ENCODE results near the gene LMNTD2.

DNA sequence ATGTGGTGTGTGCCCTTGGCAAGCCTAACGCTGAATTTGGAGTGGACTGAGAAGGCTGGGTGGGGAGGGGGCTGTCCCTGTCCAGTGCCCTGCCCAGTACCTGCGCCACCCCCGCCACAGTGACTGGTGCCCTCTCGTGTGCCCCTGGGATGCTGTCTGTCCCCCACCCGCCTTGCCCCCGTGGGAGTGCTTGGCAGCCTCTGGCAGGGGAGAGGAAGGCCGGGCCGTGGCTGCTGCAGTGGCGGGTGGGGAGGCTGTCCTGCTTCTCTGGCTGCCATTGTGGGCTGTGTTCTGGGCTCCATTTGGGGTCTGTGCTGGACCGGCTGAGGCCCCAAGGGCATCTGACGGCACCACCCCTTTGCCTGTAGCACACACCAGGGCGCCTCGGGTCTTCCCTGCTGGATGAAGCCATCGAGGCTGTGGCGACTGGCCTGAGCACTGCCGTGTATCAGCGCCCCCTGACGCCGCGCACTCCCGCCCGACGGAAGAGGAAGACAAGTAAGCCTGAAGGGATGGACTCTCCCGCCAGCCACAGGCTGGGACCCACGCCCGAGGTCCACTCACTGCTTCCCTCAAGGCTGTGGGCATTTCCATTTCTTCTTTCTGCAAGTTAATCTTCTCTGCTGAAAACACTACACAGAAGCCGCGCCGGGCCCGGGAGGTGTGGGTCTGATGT, 37.6 kb upstream of the LMNTD2 start:
- TF ChIP-seq TAF1 (IDR thresholded peaks at IDR 0.05; ENCODE audit: borderline replicate concordance, low read depth, low read length) = no peak
- no peak for TF ChIP-seq POLR2AphosphoS5 (IDR thresholded peaks at IDR 0.05; ENCODE audit: low read depth, low read length)
- no peak for TF ChIP-seq POLR2A (IDR thresholded peaks at IDR 0.05; ENCODE audit: low read depth, low read length)
